ENCODE data around the gene TBL3. TPM values are rescaled to one million over a fixed set of nuclear protein-coding genes. Genes with fewer than 3 reads are reported as not detected.

The TBL3 gene
- polyA plus RNA-seq, 1 donor (not counting 4 experiments of a cell fraction or from before 2014, with no cell fraction given), result 27.8 TPM

GRCh38 chr16:1968146-1968953 is 3.5 kb upstream of the TBL3 start:
- TF ChIP-seq EZH2 (IDR thresholded peaks at IDR 0.05; ENCODE audit: low read length) (no peak), CTCF (optimal IDR thresholded peaks at IDR 0.05 in 1 of 3, IDR thresholded peaks at IDR 0.05 in 1 of 3, conservative IDR thresholded peaks at IDR 0.05 in 1 of 3; ENCODE audit: extremely low read depth in 1 of 3, insufficient read depth in 2 of 3, low read length in 3 of 3) (no peak)
- no peaks in the 10 kb centered on the region for H3K27me3 ChIP-seq (ENCODE audit: control insufficient read depth, extremely low read depth, insufficient read depth, low read length)
- no peak overlapping the region for H3K9ac ChIP-seq (ENCODE audit: control insufficient read depth, extremely low read depth, insufficient read depth, low read length)
- no peak overlapping the region for H3K4me3 ChIP-seq (ENCODE audit: control insufficient read depth in 2 of 3, extremely low read depth in 1 of 3, insufficient read depth in 2 of 3, low read depth in 1 of 3, low read length in 3 of 3)
- FAIRE-seq, result no peak
- DNase-seq (ENCODE audit: low read depth, low spot score), result no peak
- H3K9me3 ChIP-seq (ENCODE audit: control insufficient read depth, low read depth, low read length), result no peaks in the 10 kb centered on the region
- H3K79me2 ChIP-seq (ENCODE audit: control insufficient read depth, insufficient read depth, low read length), result peaks cover 47% of the 10 kb centered on the region
- peaks cover 21% of the 10 kb centered on the region for H3K4me1 ChIP-seq (ENCODE audit: control insufficient read depth, extremely low read depth, insufficient read depth, low read length)
- H4K20me1 ChIP-seq (ENCODE audit: control insufficient read depth, extremely low read depth, insufficient read depth, low read length), result peaks cover 6% of the 10 kb centered on the region
- H2AFZ ChIP-seq (ENCODE audit: control insufficient read depth, low read length), result no peak overlapping the region
- no peak overlapping the region for H3K4me2 ChIP-seq (ENCODE audit: control insufficient read depth, extremely low read depth, insufficient read depth, low read depth, low read length)
- H3K36me3 ChIP-seq (ENCODE audit: control insufficient read depth in 2 of 2, extremely low read depth in 1 of 2, insufficient read depth in 2 of 2, low read length in 2 of 2), result peaks cover 7 to 11% of the 10 kb centered on the region in 2 experiments
- dilution Hi-C loops (cut with MboI; ENCODE audit: extremely low pct_ligation_motif_present, low sequenced_read_pairs), result no loop called here
- no peak overlapping the region for H3K27ac ChIP-seq (ENCODE audit: control insufficient read depth, insufficient read depth, low read length)
- H3K9me1 ChIP-seq (ENCODE audit: control insufficient read depth, extremely low read depth, insufficient read depth, low read length), result no peaks in the 10 kb centered on the region

GRCh38 chr16:1972490-1972877 is 631 bp downstream of the TBL3 start:
- Histone ChIP-seq H3K9me3 (ENCODE audit: control insufficient read depth, low read depth, low read length) (no peaks in the 10 kb centered on the region), H4K20me1 (ENCODE audit: control insufficient read depth, extremely low read depth, insufficient read depth, low read length) (no peaks in the 10 kb centered on the region), H3K4me2 (ENCODE audit: control insufficient read depth, extremely low read depth, insufficient read depth, low read depth, low read length) (peak overlapping the region; percentile 95), H3K9me1 (ENCODE audit: control insufficient read depth, extremely low read depth, insufficient read depth, low read length) (no peaks in the 10 kb centered on the region), H3K4me1 (ENCODE audit: control insufficient read depth, extremely low read depth, insufficient read depth, low read length) (peaks cover 13% of the 10 kb centered on the region), H3K9ac (ENCODE audit: control insufficient read depth, extremely low read depth, insufficient read depth, low read length) (peak overlapping the region; percentile 89), H3K27ac (ENCODE audit: control insufficient read depth, insufficient read depth, low read length) (peak overlapping the region; percentile 84), H3K4me3 (ENCODE audit: control insufficient read depth in 2 of 3, extremely low read depth in 1 of 3, insufficient read depth in 2 of 3, low read depth in 1 of 3, low read length in 3 of 3) (peak overlapping the region; percentile 92 to 100 (median 93)), H3K36me3 (ENCODE audit: control insufficient read depth in 2 of 2, extremely low read depth in 1 of 2, insufficient read depth in 2 of 2, low read length in 2 of 2) (peaks cover under 1 to 22% of the 10 kb centered on the region in 2 experiments), H3K27me3 (ENCODE audit: control insufficient read depth, extremely low read depth, insufficient read depth, low read length) (no peaks in the 10 kb centered on the region), H3K79me2 (ENCODE audit: control insufficient read depth, insufficient read depth, low read length) (peaks cover 32% of the 10 kb centered on the region), H2AFZ (ENCODE audit: control insufficient read depth, low read length) (no peak overlapping the region)
- no peak for TF ChIP-seq CTCF (optimal IDR thresholded peaks at IDR 0.05 in 1 of 3, IDR thresholded peaks at IDR 0.05 in 1 of 3, conservative IDR thresholded peaks at IDR 0.05 in 1 of 3; ENCODE audit: extremely low read depth in 1 of 3, insufficient read depth in 2 of 3, low read length in 3 of 3)
- TF ChIP-seq EZH2 (IDR thresholded peaks at IDR 0.05; ENCODE audit: low read length), result no peak
- DNase-seq (ENCODE audit: low read depth, low spot score), result no peak
- FAIRE-seq, result no peak
- dilution Hi-C loops (cut with MboI; ENCODE audit: extremely low pct_ligation_motif_present, low sequenced_read_pairs), result no loop called here

All from keratinocyte (primary cell).